ENCODE measurements around the gene NECTIN1.
"Not testable (repeated sequence)": the region's sequence is repeated elsewhere in the genome, so short reads cannot be mapped to it uniquely, and the experiment has no call there.

NECTIN1 gene

DNA sequence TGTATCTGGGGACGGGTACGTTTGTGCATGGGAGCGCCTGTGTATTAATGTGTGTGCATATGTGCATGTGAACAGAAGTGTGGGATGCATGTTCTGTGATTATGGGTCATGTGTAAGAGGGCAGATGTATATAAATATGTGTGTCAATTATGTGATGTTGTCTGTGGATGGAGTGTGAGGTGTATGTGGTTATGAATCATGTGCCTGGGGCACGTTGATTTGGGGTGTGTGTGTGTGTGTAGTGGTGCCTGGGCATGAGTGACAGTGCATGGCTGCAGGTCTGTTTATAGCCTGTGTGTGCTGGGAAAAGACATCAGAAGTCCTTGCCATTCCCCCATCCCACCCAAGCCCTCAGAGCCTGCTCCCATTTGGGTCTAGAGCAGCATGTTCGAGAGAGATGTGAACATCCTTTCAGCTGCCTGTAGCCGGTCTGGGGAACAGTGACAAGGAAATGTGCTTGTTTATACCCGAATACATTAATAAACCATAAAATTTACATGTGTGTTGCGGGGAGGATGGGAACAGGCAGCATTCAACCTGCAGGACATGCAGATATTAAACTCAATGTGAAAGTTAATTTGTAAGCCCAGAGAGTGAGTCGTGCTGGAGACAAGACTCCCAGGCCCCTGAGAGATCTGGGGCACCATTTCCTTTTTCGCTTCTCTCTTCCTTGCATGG lies 129.0 kb downstream of the NECTIN1 start:
- DNase-seq (ENCODE audit: low read depth, low spot score) = no peak
- CTCF ChIA-PET = interaction anchor here (1.4 kb wide), 1 partner anchor 9 kb away, joined by 4 read pairs; no protein-coding TSS in a partner anchor
- POLR2A ChIA-PET = no interaction called here
- H3K4me3 ChIP-seq (ENCODE audit: low read depth, low read length) = no peak overlapping the region
- TF ChIP-seq, protein P1, sequence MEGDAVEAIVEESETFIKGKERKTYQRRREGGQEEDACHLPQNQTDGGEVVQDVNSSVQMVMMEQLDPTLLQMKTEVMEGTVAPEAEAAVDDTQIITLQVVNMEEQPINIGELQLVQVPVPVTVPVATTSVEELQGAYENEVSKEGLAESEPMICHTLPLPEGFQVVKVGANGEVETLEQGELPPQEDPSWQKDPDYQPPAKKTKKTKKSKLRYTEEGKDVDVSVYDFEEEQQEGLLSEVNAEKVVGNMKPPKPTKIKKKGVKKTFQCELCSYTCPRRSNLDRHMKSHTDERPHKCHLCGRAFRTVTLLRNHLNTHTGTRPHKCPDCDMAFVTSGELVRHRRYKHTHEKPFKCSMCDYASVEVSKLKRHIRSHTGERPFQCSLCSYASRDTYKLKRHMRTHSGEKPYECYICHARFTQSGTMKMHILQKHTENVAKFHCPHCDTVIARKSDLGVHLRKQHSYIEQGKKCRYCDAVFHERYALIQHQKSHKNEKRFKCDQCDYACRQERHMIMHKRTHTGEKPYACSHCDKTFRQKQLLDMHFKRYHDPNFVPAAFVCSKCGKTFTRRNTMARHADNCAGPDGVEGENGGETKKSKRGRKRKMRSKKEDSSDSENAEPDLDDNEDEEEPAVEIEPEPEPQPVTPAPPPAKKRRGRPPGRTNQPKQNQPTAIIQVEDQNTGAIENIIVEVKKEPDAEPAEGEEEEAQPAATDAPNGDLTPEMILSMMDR (IDR thresholded peaks at IDR 0.05; ENCODE audit: insufficient read depth, low read length, missing control alignments) = no peak

DNA sequence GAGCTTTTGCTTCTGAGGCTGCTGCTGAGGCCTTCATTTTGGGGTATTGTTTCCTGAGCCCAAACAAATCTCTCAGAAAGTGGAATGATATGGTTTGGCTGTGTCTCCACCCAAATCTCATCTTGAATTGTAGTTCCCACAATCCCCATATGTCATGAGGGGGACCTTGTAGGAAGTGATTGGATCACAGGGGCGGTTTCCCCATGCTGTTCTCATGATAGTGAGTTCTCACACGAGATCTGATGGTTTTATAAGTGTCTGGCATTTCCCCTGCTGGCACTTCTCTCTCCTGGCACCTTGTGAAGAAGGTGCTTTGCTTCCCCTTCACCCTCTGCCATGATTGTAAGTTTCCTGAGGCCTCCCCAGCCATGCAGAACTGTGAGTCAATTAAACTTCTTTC lies 133.1 kb downstream of the NECTIN1 start:
- DNase-seq (ENCODE audit: low read depth, low spot score); H3K4me3 ChIP-seq (ENCODE audit: low read depth, low read length); POLR2A ChIA-PET: not testable (repeated sequence)
- CTCF ChIA-PET = interaction anchor here (1.1 kb wide), 1 partner anchor 19 kb away, joined by 3 read pairs; no protein-coding TSS in a partner anchor

DNA sequence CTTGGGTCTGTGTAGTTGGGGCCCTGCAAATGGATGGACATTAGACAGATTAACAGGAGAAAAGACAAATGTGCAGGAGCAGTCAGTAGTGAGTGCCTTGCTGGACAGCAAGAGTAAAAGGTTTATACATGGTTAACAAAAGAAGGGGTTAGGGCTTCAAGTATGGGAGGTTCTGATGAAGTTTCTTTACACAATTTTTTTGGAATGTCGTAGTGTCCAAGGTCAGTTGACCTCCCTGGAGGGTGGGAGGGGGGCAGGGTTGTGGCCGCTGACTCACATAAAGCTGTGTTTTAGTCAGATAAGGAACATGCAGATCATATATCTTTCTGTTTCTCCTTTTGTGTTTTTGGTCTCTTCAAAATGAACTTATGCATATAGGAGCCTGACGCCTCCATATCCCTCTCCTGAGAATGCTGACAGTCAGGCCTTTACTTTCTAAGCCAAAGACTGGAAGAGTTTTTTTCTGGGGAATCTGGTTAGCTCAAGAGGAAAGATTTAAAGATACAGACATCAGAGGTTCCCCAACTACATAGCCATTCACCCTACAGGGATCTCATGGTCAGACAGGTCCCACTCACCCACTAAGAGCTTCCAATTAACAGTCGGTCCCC lies 134.3 kb downstream of the NECTIN1 start:
- no peak overlapping the region for H3K4me3 ChIP-seq (ENCODE audit: low read depth, low read length)
- CTCF ChIA-PET = interaction anchor here (0.8 to 1.4 kb wide), 7 partner anchors 9 to 135 kb away, joined by 3 to 6 read pairs (median 5); partner anchors contain the start of gene NECTIN1
- DNase-seq (ENCODE audit: low read depth, low spot score) = no peak
- TF ChIP-seq, protein P1 (IDR thresholded peaks at IDR 0.05; ENCODE audit: insufficient read depth, low read length, missing control alignments) = no peak
- POLR2A ChIA-PET = no interaction called here

DNA sequence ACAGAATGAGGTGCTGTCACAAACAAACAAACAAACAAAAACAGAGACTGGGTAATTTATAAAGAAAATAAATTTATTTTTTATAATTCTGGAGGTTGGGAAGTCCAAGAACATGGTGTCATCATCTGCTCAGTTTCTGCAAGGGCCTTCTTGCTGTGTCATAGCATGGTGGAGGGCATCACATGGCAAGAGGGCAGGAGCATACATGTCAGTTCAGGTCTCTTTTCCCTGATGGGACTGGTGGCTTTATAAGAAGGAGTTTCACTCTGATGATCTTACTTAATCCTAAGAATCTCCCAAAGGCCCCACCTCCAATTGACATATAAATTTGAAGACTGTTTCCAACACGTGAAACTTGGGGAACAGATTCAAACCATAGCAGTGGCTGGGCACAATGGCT lies 135.7 kb downstream of the NECTIN1 start:
- POLR2A ChIA-PET = no interaction called here

DNA sequence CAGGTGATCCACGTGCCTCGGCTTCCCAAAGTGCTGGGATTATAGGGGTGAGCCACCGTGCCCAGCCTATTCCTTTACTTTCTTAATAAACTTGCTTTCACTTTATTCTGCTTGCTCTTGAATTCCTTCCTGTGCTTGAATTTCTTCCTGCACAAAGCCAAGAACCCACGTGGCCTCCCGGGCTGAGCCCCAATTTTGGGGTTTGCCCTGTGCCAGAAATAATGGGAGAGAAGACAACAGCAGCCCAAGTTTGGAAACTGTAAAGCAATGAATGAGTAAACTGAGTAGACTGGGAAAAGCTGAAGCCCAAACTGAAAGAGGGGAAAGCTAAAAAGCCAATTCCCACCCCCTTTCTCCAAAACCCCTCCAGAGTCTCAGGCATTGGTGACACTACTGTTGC lies 136.4 kb downstream of the NECTIN1 start:
- POLR2A ChIA-PET = no interaction called here

More for the DNA sequence above, 135.7 kb downstream of the NECTIN1 start:
- H3K4me3 ChIP-seq (ENCODE audit: low read depth, low read length) = no peak overlapping the region
- TF ChIP-seq, protein P1 (IDR thresholded peaks at IDR 0.05; ENCODE audit: insufficient read depth, low read length, missing control alignments) = no peak
- CTCF ChIA-PET = no interaction called here
- no peak for DNase-seq (ENCODE audit: low read depth, low spot score)

DNA sequence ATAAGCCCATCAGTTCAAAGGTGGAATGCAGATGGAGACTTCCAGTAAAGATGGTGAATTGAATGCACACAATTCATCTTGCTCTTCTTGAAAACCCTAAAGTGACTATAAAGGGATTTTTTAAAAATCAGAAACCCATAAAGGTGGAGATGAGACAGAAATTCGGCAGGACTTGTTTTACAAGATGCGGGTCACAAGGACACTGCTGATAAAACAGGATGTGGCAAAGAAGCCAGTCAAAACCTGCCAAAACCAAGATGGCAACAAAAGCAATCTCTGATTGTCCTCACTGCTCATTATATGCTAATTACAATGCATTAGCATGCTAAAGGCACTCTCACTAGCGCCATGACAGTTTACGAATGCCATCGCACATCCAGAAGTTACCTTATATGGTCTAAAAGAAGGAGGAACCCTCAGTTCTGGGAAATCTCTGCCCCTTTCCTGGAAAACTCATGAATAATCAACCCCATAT lies 137.1 kb downstream of the NECTIN1 start:
- TF ChIP-seq, protein P1 (IDR thresholded peaks at IDR 0.05; ENCODE audit: insufficient read depth, low read length, missing control alignments) = no peak
- no peak for DNase-seq (ENCODE audit: low read depth, low spot score)
- no peak overlapping the region for H3K4me3 ChIP-seq (ENCODE audit: low read depth, low read length)
- POLR2A ChIA-PET = no interaction called here
- CTCF ChIA-PET = no interaction called here

More for the DNA sequence above, 136.4 kb downstream of the NECTIN1 start:
- no peak for DNase-seq (ENCODE audit: low read depth, low spot score)
- CTCF ChIA-PET = no interaction called here
- no peak overlapping the region for H3K4me3 ChIP-seq (ENCODE audit: low read depth, low read length)
- TF ChIP-seq, protein P1 (IDR thresholded peaks at IDR 0.05; ENCODE audit: insufficient read depth, low read length, missing control alignments) = no peak
